ENCODE data around the gene APMAP. TPM values are rescaled to one million over a fixed set of nuclear protein-coding genes. Genes with fewer than 3 reads are reported as not detected.
"Not testable (repeated sequence)": the region's sequence is repeated elsewhere in the genome, so short reads cannot be mapped to it uniquely, and the experiment has no call there.

Gene APMAP
- polyA plus RNA-seq, 5 donors: 83.1 to 92.6 (median 84.3) TPM

- no peak for DNase-seq
Observed at GRCh38 chr20:24935140-24935539, 57.4 kb downstream of the APMAP start.

- no peak for DNase-seq
Observed at GRCh38 chr20:24934716-24935115, 57.8 kb downstream of the APMAP start.

GRCh38 chr20:24934101-24934661, 58.4 kb downstream of the APMAP start:
- no peak for DNase-seq

GRCh38 chr20:24933266-24933908, 59.2 kb downstream of the APMAP start:
- DNase-seq: no peak

GRCh38 chr20:24931893-24932292, 60.7 kb downstream of the APMAP start:
- not testable (repeated sequence) for DNase-seq

- not testable (repeated sequence) for DNase-seq
Observed at GRCh38 chr20:24930724-24931688, 61.5 kb downstream of the APMAP start.

- peak; percentile 64 to 70 for DNase-seq
Observed at GRCh38 chr20:24929867-24930723, 62.5 kb downstream of the APMAP start.

GRCh38 chr20:24929259-24929658, 63.3 kb downstream of the APMAP start:
- not testable (repeated sequence) for DNase-seq

- DNase-seq: not testable (repeated sequence)
Observed at GRCh38 chr20:24920706-24921105, 71.8 kb downstream of the APMAP start.

- DNase-seq: not testable (repeated sequence)
Observed at GRCh38 chr20:24919665-24920064, 72.9 kb downstream of the APMAP start.

- no peak for DNase-seq
Observed at GRCh38 chr20:24918579-24919566, 73.7 kb downstream of the APMAP start.

GRCh38 chr20:24917797-24918578, 74.6 kb downstream of the APMAP start:
- peak; percentile 76 to 85 for DNase-seq

- no peak for DNase-seq
Observed at GRCh38 chr20:24917056-24917455, 75.5 kb downstream of the APMAP start.

GRCh38 chr20:24916412-24916811, 76.1 kb downstream of the APMAP start:
- no peak for DNase-seq

- DNase-seq: no peak
Observed at GRCh38 chr20:24915892-24916291, 76.7 kb downstream of the APMAP start.

GRCh38 chr20:24915440-24915839, 77.1 kb downstream of the APMAP start:
- no peak for DNase-seq

GRCh38 chr20:24914388-24915241, 77.9 kb downstream of the APMAP start:
- no peak for DNase-seq

GRCh38 chr20:24913076-24913628, 79.4 kb downstream of the APMAP start:
- DNase-seq: no peak

Data from right lung (tissue), 5 donors.